DND-41 (cell line): ENCODE results near the gene TSPAN2.

Experiments
- ATAC-seq: fragments of 200-7000 bp; cut with Tn5 transposase; 3 replicates; pipeline ENCODE4 v1.9.1; 2021; ENCODE audit warnings: low read depth; ENCODE audit not compliant: insufficient read depth
- DNase-seq: peaks from one replicate; pipeline ENCODE4 v3.0.0-alpha.2; 2020
- H2AFZ ChIP-seq: 2 replicates; pipeline ENCODE4 v1.6.0; 2012; ENCODE audit warnings: low read depth, low read length
- H3K27ac ChIP-seq: 2 replicates; pipeline ENCODE4 v1.5.1; 2012; ENCODE audit warnings: low read length, inconsistent platforms
- H3K27me3 ChIP-seq: fragments of 200-600 bp; sonication (generic); 2 replicates; pipeline ENCODE4 v1.6.0; 2012; ENCODE audit warnings: low read length, mild to moderate bottlenecking, inconsistent platforms; ENCODE audit not compliant: insufficient read depth, poor library complexity
- H3K36me3 ChIP-seq: 2 replicates; pipeline ENCODE4 v1.5.1; 2012; ENCODE audit warnings: low read length, inconsistent platforms; ENCODE audit not compliant: insufficient read depth
- H3K4me1 ChIP-seq: 2 replicates; pipeline ENCODE4 v1.5.1; 2012; ENCODE audit warnings: mild to moderate bottlenecking, low read length; ENCODE audit not compliant: insufficient read depth
- H3K4me2 ChIP-seq: 2 replicates; pipeline ENCODE4 v1.6.0; 2012; ENCODE audit warnings: mild to moderate bottlenecking, moderate library complexity, low read length, inconsistent platforms; ENCODE audit not compliant: insufficient read depth
- H3K4me3 ChIP-seq, 2 experiments: fragments of 200-600 bp in 1 of 2; shearing (Covaris generic) in 1 of 2; 2 replicates each; pipeline ENCODE4 v1.5.1; 2012 to 2016; ENCODE audit warnings: inconsistent platforms in 2 of 2, low read length in 2 of 2, mild to moderate bottlenecking in 2 of 2, low read depth in 1 of 2, moderate library complexity in 1 of 2
- H3K79me2 ChIP-seq: 2 replicates; pipeline ENCODE4 v1.6.0; 2012; ENCODE audit warnings: low read length, inconsistent platforms; ENCODE audit not compliant: insufficient read depth
- H3K9ac ChIP-seq: 2 replicates; pipeline ENCODE4 v1.6.0; 2012; ENCODE audit warnings: low read depth, mild to moderate bottlenecking, inconsistent platforms, low read length, moderate library complexity
- H3K9me3 ChIP-seq: 2 replicates; pipeline ENCODE4 v1.5.1; 2012; ENCODE audit warnings: low read length, moderate library complexity, mild to moderate bottlenecking, inconsistent platforms; ENCODE audit not compliant: insufficient read depth, severe bottlenecking
- H4K20me1 ChIP-seq: 2 replicates; pipeline ENCODE4 v1.6.0; 2012; ENCODE audit warnings: low read length; ENCODE audit not compliant: insufficient read depth
- EZH2 ChIP-seq: IDR thresholded peaks from 3 replicates; pipeline ENCODE4 v1.6.1; 2012; ENCODE audit warnings: borderline replicate concordance, low read depth, mild to moderate bottlenecking, moderate library complexity, low read length, inconsistent platforms; ENCODE audit not compliant: severe bottlenecking
- TF ChIP-seq, protein P1 (sequence below): IDR thresholded peaks from 2 replicates; pipeline ENCODE4 v1.5.1; 2012; ENCODE audit warnings: borderline replicate concordance, low read length, moderate library complexity, mild to moderate bottlenecking; ENCODE audit not compliant: poor library complexity, severe bottlenecking; ENCODE audit errors: extremely low read depth

Gene TSPAN2

DNA sequence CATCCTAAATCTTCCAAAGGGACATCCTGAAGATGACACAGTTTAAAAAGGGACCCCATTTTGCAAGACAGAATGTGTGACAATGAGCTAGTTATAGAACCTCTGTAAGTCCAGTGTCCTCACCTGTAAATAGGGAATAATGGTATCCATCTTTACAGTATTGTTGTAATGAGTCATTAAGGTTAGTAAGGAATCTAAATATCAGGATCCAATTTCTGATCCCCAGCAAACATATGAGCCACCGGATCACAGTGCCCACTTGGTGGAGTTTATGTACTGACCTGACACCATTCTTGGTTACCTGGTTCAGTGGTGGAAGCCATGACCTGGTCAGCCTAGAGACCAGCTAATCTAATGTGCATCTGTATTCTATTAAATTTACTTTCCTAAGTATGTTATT, 47.9 kb upstream of the TSPAN2 start:
- DNase-seq (no peak), ATAC-seq (no peak)
- H3K9ac ChIP-seq, result no peak overlapping the region
- H3K79me2 ChIP-seq, result no peaks in the 10 kb centered on the region
- H3K4me3 ChIP-seq, result no peak overlapping the region
- no peak overlapping the region for H3K27ac ChIP-seq
- peaks cover 4% of the 10 kb centered on the region; the same call in 1 of the 2 replicates for H3K4me1 ChIP-seq
- no peak overlapping the region for H3K4me2 ChIP-seq
- TF ChIP-seq, protein P1, sequence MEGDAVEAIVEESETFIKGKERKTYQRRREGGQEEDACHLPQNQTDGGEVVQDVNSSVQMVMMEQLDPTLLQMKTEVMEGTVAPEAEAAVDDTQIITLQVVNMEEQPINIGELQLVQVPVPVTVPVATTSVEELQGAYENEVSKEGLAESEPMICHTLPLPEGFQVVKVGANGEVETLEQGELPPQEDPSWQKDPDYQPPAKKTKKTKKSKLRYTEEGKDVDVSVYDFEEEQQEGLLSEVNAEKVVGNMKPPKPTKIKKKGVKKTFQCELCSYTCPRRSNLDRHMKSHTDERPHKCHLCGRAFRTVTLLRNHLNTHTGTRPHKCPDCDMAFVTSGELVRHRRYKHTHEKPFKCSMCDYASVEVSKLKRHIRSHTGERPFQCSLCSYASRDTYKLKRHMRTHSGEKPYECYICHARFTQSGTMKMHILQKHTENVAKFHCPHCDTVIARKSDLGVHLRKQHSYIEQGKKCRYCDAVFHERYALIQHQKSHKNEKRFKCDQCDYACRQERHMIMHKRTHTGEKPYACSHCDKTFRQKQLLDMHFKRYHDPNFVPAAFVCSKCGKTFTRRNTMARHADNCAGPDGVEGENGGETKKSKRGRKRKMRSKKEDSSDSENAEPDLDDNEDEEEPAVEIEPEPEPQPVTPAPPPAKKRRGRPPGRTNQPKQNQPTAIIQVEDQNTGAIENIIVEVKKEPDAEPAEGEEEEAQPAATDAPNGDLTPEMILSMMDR, result no peak
- no peak for TF ChIP-seq EZH2
- H3K36me3 ChIP-seq, result no peaks in the 10 kb centered on the region
- peaks cover 6% of the 10 kb centered on the region for H3K27me3 ChIP-seq
- no peaks in the 10 kb centered on the region for H4K20me1 ChIP-seq
- no peaks in the 10 kb centered on the region for H3K9me3 ChIP-seq
- H2AFZ ChIP-seq, result no peak overlapping the region

DNA sequence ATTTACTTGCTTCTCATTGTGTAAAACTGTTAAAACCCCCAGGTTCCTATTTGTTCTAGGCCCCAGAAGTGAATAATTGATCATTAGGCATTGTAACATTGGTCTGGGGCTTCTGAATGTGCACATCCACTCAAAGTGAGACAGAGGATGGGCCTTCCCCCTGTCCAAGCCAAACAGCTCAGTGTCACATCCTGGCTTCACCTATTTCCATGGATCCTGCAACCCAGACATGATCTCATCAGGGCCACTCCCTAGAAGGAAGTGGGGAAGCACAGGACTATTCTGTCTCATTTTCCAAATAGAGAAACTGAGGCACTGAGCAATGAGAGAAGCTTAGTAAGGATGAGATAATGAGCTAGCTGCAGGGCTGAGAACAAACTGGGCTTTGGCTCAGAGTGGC, 47.4 kb upstream of the TSPAN2 start:
- Histone ChIP-seq H3K27ac (no peak overlapping the region), H3K4me3 (no peak overlapping the region), H3K79me2 (no peaks in the 10 kb centered on the region), H3K9me3 (no peaks in the 10 kb centered on the region), H4K20me1 (no peaks in the 10 kb centered on the region), H3K27me3 (peaks cover 6% of the 10 kb centered on the region), H3K4me2 (no peak overlapping the region), H3K9ac (no peak overlapping the region), H3K36me3 (no peaks in the 10 kb centered on the region), H2AFZ (no peak overlapping the region), H3K4me1 (peaks cover 4% of the 10 kb centered on the region; the same call in 1 of the 2 replicates)
- ATAC-seq (no peak), DNase-seq (no peak)
- no peak for TF ChIP-seq EZH2
- TF ChIP-seq, protein P1, result no peak

GRCh38 chr1:115136106-115136505, 46.8 kb upstream of the TSPAN2 start:
- Histone ChIP-seq H3K4me1 (peaks cover 4% of the 10 kb centered on the region; the same call in 1 of the 2 replicates), H4K20me1 (no peaks in the 10 kb centered on the region), H3K27ac (no peak overlapping the region), H3K4me3 (no peak overlapping the region), H3K4me2 (no peak overlapping the region), H3K9ac (no peak overlapping the region), H3K9me3 (no peaks in the 10 kb centered on the region), H3K36me3 (no peaks in the 10 kb centered on the region), H3K27me3 (peaks cover 4% of the 10 kb centered on the region), H3K79me2 (no peaks in the 10 kb centered on the region), H2AFZ (no peak overlapping the region)
- TF ChIP-seq, protein P1, result no peak
- TF ChIP-seq EZH2, result no peak
- DNase-seq (no peak), ATAC-seq (no peak)

GRCh38 chr1:115135681-115136080, 46.4 kb upstream of the TSPAN2 start:
- no peak overlapping the region for H3K27ac ChIP-seq
- H3K4me1 ChIP-seq, result peaks cover 4% of the 10 kb centered on the region; the same call in 1 of the 2 replicates
- no peak for DNase-seq
- H3K9ac ChIP-seq, result no peak overlapping the region
- H3K36me3 ChIP-seq, result no peaks in the 10 kb centered on the region
- no peaks in the 10 kb centered on the region for H3K79me2 ChIP-seq
- H3K4me3 ChIP-seq, result no peak overlapping the region
- H3K9me3 ChIP-seq, result no peaks in the 10 kb centered on the region
- H3K4me2 ChIP-seq, result no peak overlapping the region
- no peak overlapping the region for H2AFZ ChIP-seq
- TF ChIP-seq EZH2, result no peak
- TF ChIP-seq, protein P1, result no peak
- no peaks in the 10 kb centered on the region for H4K20me1 ChIP-seq
- no peak for ATAC-seq
- no peaks in the 10 kb centered on the region for H3K27me3 ChIP-seq
